Measurements from ENCODE around the gene CPNE4.

Gene CPNE4

DNA sequence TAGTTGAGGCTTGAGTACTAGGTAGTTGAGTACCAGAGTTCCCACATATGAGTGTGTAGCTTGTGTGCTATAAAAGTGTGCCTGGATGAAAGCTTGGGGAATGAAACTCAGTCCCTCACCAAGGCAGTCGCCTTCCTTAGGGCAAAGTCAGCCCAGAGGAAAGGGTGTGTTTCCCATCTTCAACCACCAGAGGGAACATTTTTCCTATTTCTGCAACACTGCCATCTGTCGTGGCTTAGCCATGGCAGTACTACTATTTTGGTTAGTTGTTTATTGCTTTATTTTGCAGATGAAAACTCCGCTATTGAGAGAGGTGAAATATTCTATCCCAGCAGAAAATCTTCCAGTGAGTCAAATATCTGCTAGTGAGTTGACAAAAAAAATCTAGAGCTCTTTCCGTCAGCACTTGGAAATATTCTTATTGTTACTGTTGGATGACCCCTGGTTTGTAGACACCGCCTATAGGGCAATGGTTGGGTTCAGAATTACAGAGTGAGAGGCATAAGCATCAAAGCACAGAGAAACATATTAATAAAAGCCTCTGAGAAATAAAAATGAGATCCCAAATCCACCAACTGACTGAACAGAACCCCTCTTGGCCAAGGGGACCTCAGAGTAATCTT is 239.9 kb downstream of the CPNE4 start:
- peak; percentile 49 for DNase-seq

DNA sequence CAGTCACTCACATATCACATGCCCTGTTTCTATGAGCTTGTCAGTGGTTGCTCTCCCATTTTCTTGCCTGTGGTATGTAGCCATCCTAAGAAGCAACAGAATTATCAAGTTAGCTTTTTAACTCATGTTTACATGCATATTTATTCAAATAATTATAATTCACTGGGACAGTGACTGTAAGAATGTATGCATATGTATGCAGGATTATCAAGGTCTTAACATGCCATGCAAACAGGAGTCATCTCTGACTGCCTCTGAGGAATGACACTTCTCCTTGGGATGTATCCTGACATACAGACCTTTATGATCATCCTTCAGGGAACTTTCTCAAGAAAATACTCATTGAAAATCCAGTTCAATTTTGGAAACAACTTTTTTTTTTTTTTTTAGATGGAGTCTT is 240.9 kb downstream of the CPNE4 start:
- no peak for DNase-seq

DNA sequence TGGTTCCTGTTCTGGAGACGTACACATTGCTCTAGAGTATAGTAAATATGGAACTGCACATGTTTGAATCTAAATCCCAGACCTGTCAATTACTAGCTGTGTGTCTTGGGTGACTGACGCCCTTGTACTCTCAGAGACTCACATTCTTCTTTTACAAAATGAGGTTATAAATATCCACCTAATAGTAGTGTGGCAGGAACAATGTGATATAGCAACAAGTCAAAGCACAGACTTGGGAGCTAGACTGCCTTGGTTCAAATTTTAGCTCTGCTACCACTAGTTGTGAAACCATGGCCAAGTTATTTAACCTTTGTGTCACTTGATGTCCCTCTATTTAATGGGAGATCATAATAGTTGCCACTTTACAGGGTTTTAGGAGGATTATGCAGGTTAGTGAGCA is 245.6 kb downstream of the CPNE4 start:
- DNase-seq = no peak

DNA sequence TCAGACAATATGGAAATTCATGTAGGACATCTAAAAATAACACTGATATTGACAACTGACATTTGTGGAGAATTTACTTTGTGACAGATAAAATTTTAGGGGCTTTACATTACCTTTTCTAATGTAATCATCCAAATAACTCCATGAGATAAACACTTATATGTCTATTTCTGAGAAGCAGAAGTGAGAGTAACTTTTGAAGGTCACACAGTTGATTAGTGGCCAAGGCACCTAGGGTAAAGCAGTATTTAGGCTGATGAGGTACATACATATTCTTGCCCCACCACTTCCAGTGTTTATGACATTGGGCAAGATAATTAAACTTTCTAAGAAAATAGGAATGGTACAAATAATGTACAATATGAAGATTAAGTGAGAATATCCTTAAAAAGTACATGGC is 248.4 kb downstream of the CPNE4 start:
- no peak for DNase-seq

DNA sequence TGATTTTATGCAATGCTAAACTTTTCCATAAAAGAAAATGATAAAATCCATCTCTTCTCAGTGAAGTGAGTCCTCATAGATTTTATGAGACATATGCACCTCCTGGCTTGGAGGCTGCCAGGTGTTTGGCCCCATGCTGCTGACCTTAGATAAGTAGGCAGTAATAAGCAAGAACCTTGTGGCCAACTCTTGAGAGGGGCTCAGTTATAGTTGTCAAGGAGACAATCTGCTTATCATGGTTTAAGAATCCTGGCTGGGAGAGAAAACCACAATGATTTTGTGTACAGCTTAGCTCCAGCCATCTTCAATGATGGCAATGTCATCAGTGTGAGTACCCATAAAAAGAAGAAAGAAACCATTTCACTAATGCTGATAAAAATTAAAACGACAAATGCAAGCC is 252.1 kb downstream of the CPNE4 start:
- no peak for DNase-seq

DNA sequence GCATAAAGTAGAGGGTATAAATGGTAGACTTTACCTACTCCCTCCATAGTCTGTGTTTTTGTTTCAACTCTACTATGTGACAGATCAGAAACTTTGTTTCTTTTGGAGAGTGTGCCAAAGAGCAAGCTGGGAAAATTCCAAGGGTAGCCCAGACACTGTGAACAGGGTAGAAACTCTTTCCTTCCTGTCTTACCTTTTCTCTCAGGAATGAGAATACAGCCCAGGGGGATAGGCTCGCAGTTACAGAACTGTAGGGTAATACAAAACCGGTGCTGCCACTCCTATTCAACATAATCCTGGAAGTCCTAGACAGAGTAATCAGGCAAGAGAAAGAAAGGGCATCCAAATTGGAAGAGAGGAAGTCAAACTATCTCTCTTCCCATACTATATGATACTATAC is 256.3 kb downstream of the CPNE4 start:
- no peak for DNase-seq

DNA sequence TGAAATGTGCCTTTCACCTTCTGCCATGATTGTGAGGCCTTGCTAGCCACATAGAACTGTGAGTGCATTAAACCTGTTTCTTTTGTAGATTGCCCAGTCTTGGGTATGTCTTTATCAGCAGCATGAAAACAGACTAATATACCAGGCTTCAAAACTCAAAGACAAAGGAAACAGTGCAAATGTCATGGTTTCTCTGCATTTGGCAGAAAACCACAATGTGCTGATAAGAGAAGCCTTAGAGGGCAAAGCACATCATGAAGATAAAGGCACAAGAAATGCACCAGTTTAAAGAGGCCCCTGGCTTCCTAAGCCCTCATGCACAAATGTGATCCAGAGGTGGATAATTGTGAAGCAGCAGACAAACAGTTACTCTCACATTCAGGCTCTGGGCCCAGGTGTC is 259.2 kb downstream of the CPNE4 start:
- no peak for DNase-seq

DNA sequence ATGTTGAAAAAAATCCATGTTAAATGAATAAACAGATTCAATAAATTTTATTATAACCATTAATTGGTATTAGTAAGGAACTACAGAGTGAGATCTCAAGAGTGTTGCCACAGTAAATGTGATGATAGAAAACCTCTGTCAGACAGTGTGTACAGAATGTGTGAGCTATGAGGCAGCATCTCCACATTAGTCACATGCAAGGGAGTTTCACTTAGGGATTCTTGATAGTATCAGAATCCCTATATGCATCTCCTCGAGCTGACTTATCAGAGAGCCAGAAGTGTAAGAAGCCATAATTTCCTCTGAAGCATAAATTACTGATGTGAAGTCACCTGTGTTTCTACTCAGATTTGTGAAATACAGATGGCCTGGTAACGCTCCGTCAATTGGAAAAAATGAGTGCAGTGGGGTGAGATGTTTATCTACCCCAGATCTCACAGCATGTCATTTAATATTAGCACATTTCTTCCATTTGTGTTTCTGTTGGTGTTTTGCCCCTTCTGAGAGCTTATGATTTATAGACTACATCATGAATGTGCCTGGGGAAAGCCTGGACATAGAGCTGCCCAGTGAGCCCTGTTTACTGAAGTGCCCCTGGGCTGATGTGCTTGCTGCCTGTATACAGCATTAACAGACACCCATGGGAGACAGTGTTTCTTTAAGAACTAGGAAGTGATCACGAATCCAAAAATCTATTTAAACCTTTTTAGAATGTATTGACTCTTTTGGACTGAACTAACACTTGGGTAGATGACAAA is 262.4 kb downstream of the CPNE4 start:
- no peak for DNase-seq

DNA sequence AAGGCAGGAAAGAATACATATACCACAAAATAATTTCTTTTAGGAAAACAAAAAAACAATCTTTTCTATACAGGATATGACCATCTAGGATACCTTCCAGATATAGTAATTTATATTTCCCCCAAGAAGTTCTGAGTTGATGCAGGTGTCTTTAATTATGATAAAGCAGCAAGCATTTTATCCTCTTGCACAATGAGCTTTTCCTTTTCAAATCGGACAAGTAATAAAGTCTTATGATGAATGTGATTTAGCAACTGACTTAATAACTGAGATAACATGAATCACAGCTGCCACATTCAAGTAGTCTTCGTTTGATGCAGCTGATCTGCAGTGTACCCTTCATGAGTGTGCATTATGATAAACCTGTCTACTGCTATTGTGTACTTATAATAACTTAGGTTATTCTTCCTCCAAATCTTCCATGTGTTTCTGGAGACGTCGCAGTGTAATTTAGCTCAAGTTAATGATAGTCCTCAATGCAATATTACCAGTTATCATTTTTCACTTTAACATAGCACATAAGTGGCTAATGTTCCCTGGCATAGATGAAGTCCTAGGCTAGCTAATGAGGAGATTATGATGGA is 271.7 kb downstream of the CPNE4 start:
- no peak for DNase-seq

DNA sequence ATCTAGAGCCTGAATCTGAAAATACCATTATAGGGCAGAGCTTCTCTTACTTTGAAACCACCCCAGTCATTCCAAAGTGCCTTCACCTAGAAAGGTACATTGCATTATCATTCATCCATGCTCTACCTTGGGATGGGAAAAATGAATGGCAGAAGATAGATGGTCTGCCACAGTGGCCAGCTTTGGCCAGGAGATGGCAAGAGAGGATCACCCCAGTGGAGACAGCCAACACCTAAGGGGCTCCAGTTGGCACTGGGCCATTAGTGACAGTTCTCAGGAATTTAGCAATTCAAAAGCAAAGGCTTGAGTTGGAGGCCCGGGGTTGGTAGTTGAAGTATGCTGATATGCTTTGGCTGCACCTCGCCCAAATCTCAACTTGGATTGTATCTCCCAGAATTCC is 278.4 kb downstream of the CPNE4 start:
- DNase-seq = no peak

DNA sequence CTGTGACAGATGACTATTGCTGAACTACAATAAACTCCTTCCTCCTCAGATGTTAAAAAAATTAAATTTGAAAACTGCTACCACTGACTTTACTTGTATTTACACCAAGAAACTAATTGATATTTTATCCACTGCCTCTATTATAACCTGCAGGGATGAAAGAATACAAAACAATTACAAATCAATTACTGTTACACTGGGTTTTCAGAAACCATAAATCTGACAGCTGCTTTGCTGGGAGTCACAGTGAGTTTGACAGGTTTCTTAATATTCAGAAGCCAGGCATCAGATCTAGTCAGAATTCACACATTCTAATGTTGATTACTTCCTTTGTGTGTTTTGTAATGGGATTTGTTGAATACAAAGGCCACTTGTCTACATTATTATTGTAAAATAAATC is 279.4 kb downstream of the CPNE4 start:
- no peak for DNase-seq

DNA sequence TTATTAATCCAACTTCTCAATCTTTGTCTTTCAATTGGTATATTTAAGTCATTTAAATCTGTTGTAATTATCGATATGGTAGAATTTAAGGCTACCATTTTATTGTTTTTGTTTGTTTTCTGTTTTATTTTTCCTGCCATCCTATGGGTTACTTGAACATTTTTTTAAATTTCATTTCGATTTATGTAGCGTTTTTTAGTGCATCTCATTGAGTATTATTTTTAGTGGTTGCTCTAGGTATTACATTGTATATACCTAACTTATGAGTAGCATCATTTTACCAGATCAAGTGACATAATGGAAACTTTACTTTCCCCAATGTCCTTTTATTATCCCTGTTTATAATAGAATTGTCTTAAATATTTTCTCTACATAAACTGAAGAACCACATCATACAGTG is 284.6 kb downstream of the CPNE4 start:
- DNase-seq = no peak

DNA sequence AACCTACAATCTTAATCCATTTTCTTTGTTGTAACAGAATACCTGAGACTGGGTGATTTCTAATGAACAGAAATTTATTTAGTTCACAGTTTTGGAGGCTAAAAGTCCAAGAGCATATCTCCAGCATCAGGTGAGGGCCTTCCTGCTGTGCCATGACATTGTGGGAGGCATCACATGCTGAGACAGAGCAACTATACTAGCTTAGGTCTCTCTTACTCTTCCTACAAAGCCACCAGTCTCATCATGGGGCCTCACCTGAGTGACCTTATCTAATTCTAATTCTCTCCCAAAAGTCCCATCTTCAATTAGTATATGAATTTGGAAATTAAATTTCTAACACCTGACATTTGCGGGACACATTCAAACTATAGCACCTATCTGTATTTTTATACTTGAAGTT is 285.0 kb downstream of the CPNE4 start:
- DNase-seq = no peak

DNA sequence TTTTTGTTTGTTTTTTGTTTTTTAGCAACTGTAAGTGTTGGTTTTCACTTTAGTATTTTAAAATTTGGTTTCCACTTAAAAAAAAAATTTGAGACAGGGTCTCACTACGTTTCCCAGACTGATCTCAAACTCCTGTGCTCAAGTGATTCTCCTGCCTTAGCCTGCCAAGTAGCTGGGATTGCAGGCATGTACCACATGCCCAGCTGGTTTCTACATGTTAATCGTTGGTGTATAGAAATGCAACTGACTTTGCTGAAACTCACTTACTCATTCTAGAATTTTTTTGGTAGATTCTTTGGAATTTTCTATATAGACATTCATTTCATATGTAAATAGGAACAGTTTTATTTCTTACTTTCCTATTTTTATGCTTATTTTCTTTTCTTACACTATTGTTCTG is 287.3 kb downstream of the CPNE4 start:
- no peak for DNase-seq

DNA sequence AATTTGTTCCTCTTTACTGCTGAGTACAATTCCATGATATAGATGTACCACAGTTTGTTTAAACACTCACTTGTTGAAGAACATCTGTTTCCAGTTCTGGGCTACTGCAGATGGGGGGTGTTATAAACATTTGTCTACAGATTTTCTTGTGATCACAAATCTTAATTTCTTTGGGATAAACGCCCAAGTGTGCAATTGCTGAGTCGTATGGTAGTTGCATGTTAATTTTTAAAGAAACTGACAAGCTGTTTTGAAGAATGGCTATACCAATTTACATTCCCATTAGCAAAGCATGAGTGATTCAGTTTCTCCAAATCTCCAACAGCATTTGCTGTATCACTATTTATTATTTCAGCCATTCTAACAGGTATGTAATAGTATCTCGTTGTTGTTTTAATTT is 290.0 kb downstream of the CPNE4 start:
- DNase-seq = no peak

DNA sequence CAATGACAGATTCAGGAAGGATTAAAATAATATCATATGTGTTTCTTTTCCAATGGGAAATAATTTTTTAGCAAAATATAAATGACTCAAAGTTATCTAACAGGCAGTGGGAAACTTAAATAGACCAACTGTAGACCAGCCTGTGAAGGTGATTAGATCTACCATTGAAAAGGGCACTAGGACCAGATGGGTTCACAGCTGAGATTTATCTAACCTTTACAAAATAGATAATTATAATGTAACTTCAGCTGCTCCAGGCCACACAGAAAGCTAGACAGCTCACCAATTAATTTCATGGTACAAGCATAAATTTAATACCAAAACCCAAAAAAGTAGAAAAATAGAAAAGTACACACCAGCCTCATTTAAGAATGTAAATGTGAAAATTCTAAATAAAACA is 291.7 kb downstream of the CPNE4 start:
- no peak for DNase-seq

DNA sequence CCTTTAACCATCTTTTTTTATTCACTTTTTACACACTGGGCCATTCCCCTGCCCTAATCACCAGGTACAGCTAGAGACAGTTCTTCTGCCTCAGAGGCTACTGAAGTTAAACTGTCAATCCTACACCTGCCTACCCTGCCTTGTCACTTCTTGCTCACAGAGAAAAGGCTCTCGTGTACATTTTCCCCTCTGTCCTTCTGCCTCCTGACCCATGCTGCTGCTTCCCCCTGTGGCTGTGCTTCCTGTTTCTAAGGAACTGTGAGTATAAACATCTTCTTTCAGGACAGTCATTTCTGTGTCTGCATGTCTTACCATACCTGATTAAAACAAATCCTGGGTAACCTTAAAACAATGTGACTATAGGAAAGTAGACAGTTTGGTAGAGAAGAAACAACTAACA is 295.6 kb downstream of the CPNE4 start:
- DNase-seq = no peak

DNA sequence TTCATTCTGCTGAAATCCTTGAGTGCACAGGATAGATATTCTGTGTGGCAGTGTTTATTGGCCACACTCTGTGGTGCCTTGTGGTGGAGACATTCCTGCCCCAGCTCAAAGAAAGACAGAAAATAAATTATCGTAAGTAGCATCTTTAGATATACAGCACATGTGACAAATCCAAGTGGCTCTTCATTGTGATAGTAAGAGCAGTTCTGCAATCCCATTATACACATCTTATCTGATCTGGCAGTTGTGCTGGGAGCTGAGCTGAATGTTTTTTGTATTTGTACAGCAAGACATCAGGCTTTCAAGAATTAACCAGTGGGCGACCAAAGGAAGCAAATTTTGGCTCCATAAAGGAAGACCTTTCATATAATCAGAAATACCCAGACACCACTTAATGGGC is 296.7 kb downstream of the CPNE4 start:
- DNase-seq = no peak

DNA sequence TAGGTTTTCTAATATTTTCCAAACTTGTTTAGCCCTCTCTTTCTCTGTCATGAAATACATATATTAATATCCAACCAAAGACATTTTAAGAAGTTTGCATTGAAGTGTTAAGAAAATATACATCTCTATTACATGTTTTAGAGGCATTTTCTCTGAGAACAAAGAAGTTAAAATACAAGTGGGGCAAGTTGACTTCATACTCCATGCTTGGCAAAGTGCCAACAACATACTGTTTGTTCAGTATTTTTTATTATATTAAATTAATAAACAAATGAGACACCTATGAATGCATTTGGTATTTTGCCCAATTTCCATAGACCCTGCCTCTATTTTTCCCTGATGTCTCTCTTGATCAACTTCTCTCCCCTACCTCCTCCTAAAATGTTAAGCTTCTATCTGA is 299.3 kb downstream of the CPNE4 start:
- no peak for DNase-seq

DNA sequence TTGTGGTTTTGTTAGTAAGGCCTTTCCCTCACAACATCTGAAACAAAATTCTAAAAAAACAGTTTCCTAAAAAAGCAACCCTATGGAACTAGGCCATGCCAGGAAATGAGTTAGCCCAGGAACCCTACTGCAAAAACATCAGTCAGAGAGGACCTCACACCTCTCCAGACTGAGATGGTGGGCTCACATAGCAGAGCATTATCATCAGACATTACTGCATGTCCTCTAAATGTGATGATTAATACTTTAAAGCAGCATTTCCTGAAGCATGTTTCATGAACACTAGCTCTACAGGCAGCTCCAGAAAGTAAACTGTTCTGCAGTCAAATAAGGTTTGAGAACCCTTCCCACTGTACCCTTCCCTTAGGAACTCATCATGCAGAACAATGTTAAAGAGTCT is 299.7 kb downstream of the CPNE4 start:
- no peak for DNase-seq

DNA sequence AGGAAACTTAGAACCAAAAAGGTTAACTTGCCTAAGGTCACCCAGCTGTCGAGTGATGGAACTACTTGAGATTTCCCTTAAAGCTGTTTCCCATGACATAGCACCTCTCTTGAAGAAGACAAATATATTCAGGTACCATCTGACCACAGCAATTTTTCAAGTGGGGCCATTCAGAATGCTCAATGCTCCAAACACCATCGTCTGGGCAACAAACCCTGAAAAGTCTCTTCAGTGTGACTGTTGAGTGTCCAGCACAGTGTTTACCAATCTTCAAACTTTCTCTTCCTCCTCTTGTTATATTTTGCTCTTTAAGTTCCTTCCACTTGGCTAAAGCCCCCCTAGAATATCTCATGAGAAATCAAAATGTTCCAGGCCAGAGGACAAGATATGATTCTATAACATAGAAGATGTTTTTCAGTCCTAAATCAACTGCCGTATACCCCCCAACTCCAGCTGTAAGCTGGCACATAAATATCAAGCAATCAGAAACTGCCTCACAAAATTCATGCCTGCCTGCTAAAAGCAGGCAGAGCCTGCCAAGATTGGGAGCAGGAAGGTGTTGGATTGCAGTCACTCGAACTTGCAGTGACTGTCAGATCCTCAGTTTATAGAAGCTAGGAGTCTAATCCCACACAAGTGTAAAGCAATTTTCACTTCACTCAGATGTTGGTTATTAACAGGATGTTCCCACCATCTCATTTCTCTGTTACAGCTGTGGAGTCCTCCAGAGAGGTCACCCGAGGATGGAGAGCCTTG is 301.6 kb downstream of the CPNE4 start:
- DNase-seq = no peak

DNA sequence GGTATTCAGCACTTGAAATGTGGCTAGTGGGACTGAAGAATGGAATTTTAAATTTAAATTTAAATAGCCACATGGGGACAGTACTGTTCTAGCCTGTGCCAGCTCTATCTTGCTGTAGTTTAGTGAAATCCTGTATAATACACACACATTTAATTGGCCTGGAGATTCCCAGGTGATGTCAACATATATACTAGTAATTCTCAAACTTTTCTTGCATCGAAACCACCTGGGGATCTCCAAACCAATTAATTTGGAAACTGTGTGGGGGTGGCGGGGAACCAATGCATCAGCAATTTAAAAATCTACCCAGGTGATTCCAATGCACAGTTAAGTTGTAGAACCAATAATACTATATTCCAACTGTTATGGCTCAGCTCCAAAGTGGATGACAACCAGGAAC is 303.1 kb downstream of the CPNE4 start:
- no peak for DNase-seq

DNA sequence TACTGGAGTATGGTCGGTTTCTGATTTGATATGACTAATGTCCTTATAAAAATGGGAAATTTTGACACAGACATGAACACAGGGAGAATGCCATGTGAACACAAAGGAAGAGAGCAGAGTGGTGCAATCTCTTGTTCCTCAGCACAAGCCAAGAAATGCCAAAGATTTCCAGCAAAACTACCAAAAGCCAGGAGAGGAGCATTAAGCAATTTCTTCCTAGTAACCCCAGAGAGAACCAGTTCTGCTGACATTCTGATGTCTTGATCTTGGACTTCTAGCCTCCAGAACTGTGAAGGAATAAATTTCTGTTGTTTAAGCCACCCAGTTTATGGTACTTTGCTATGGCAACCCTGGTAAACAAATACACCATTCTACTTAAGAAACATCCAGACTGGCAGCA is 304.2 kb downstream of the CPNE4 start:
- DNase-seq = no peak

DNA sequence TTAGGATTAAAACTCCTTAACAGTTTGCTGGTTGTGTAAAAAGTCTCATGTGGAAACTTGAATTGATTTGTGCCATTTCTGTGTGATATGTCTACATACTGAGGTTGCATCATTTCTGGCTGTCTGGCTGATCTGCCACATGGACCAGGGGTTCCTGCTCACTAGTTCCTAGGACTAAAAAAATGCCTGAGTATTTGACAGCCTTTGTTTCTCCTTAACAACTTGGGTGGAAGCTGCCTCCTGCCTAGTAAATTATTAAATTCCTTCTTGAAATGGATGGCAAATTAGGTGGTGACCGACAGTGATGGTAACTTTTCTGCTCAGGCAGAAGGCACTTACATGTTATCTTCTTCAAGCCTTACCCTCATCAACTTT is 305.2 kb downstream of the CPNE4 start:
- no peak for DNase-seq
